AG08396 (cell line): Measurements from ENCODE around the gene ACTG1.

Source experiments
- DNase-seq: peaks from one replicate; pipeline ENCODE4 v3.0.0; 2012; ENCODE audit warnings: low spot score, mixed read lengths

ACTG1 gene

DNA sequence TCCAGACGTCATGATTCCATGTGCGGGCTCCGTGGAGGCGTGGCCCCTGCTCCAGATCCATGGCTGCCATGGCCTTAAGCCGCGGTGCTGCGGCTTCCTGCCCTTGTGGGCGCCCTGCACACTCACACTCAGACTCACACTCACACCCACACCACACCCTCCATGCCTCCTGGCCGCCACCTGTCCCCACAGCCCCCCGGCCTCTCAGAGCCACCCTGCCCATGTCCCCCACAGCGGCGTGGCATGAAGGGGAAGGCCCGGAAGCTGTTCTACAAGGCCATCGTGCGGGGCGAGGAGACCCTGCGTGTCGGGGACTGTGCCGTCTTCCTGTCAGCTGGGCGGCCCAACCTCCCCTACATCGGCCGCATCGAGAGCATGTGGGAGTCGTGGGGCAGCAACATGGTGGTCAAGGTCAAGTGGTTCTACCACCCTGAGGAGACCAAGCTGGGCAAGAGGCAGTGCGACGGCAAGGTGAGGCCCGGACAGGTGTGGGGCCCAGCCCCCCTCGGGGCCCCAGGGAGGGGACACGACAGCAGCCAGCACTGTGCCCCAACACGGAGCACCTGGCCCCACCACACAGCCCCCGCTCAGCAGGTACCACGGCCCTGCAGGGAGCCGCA is 50.0 kb downstream of the ACTG1 start:
- DNase-seq = no peak

DNA sequence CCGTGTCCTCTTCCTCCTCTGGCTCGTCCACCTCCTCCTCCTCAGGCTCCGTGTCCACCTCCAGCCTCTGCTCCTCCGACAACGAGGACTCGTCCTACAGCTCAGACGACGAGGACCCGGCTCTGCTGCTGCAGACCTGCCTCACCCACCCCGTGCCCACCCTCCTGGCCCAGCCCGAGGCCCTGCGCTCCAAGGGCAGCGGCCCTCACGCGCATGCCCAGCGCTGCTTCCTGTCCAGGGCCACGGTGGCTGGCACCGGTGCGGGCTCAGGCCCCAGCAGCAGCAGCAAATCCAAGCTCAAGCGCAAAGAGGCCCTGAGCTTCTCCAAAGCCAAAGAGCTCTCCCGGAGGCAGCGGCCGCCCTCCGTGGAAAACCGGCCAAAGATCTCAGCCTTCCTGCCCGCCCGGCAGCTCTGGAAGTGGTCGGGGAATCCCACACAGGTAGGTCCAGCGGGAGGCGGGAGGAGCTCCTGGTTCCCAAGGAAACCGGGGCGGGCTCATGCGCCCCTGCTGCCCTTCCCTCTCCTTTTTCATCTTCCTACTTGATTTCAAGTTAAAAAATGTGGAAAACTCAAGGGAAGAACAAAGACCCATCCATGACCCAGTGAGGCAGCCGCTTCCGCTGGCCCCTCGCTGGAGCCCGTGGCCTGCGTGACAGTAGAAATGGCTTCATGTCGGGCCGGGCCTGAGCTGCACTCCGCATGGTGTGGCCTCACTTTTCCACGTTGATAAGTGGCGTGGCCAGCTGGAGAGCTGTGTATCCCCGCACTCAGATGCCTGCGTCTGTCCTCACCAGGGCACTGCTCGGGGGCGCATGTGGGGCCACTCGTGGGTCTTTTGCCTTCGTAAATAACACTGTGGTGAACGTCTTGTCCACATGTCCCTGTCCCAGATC is 50.7 kb downstream of the ACTG1 start:
- DNase-seq = no peak

DNA sequence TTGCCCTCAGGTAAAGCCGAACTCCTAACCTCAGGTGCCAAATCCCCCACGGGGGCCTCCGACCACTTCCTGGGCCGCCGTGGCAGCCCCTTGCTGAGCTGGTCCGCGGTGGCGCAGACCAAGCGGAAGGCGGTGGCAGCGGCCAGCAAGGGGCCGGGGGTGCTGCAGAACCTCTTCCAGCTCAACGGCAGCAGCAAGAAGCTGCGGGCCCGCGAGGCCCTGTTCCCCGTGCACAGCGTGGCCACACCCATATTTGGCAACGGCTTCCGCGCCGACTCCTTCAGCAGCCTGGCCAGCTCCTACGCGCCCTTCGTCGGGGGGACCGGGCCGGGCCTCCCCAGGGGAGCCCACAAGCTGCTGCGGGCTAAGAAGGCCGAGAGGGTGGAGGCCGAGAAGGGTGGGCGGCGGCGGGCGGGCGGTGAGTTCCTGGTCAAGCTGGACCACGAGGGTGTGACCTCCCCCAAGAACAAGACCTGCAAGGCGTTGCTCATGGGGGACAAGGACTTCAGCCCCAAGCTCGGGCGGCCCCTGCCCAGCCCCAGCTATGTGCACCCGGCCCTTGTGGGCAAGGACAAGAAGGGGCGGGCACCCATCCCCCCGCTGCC is 51.6 kb downstream of the ACTG1 start:
- no peak for DNase-seq
